ENCODE results near the gene TMF1.

The TMF1 gene

DNA sequence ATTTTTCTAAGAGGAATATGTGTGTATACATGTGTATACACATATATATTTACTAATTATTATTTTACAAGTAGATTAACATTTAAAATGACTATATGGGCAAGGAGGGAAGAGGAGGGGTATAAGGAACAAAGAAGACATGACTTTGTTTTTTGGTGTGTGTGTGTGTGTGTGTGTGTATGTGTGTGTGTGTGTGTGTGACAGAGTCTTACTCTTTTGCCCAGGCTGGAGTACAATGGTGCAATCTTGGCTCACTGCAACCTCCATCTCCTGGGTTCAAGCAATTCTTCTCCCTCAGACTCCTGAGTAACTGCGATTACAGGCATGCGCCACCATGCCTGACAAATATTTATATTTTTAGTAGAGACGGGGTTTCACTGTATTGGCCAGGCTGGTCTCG is 36.0 kb downstream of the TMF1 start:
- H3K4me3 ChIP-seq (replicated peaks; ENCODE audit: low read depth, low read length) = no peak overlapping the region
- no peak for DNase-seq (ENCODE audit: low read depth)
- TF ChIP-seq, protein P1, sequence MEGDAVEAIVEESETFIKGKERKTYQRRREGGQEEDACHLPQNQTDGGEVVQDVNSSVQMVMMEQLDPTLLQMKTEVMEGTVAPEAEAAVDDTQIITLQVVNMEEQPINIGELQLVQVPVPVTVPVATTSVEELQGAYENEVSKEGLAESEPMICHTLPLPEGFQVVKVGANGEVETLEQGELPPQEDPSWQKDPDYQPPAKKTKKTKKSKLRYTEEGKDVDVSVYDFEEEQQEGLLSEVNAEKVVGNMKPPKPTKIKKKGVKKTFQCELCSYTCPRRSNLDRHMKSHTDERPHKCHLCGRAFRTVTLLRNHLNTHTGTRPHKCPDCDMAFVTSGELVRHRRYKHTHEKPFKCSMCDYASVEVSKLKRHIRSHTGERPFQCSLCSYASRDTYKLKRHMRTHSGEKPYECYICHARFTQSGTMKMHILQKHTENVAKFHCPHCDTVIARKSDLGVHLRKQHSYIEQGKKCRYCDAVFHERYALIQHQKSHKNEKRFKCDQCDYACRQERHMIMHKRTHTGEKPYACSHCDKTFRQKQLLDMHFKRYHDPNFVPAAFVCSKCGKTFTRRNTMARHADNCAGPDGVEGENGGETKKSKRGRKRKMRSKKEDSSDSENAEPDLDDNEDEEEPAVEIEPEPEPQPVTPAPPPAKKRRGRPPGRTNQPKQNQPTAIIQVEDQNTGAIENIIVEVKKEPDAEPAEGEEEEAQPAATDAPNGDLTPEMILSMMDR (IDR thresholded peaks at IDR 0.05; ENCODE audit: low read length, missing control alignments) = no peak

DNA sequence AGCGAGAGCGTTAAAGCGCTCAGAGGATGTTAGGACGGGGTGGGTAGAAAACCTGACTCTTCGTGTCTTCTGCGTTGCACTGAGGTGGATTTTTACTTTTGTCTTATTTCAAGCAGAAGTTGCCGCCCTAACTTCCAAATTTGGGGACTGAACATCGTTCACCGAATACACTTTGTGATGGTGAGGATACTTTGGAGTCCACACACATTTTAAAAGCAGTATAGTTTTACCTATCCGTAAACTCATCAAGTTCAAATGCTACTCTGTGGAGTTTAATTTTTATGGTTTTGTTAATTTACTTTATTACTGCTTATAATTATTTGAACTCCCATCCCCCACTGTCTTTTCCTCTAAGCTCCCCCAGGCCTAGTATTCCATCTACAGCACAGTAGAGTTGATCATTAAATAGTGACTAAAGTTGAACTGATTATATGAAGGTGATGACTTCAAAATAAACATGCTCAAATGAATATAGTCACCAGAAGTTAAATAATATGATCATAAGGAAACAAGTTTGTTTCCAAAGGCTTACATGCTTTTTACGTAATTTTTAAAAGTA is 38.0 kb downstream of the TMF1 start:
- H3K4me3 ChIP-seq (replicated peaks; ENCODE audit: low read depth, low read length) = peak overlapping the region; percentile 71
- DNase-seq (ENCODE audit: low read depth) = no peak
- TF ChIP-seq, protein P1 (IDR thresholded peaks at IDR 0.05; ENCODE audit: low read length, missing control alignments) = no peak

- TF ChIP-seq, protein P1 (IDR thresholded peaks at IDR 0.05; ENCODE audit: low read length, missing control alignments) = peak; percentile 42
- H3K4me3 ChIP-seq (replicated peaks; ENCODE audit: low read depth, low read length) = peak within 1 kb of the TSS; percentile 71
- DNase-seq (ENCODE audit: low read depth) = peak; percentile 87
Measured at GRCh38 chr3:69013253-69014021, 38.7 kb downstream of the TMF1 start, which contains the start of gene EOGT. EOGT (minus strand) TSS chr3:69013684; CDS start chr3:69009846, 3,838 bp downstream.

GRCh38 chr3:69012800-69013252 is 39.3 kb downstream of the TMF1 start:
- TF ChIP-seq, protein P1 (IDR thresholded peaks at IDR 0.05; ENCODE audit: low read length, missing control alignments) = no peak
- H3K4me3 ChIP-seq (replicated peaks; ENCODE audit: low read depth, low read length) = peak overlapping the region; percentile 71
- peak; percentile 68 for DNase-seq (ENCODE audit: low read depth)

- peak; percentile 31 for DNase-seq (ENCODE audit: low read depth)
- TF ChIP-seq, protein P1 (IDR thresholded peaks at IDR 0.05; ENCODE audit: low read length, missing control alignments) = no peak
- peak overlapping the region; percentile 71 for H3K4me3 ChIP-seq (replicated peaks; ENCODE audit: low read depth, low read length)
Measured at GRCh38 chr3:69012100-69012799, 39.9 kb downstream of the TMF1 start.

DNA sequence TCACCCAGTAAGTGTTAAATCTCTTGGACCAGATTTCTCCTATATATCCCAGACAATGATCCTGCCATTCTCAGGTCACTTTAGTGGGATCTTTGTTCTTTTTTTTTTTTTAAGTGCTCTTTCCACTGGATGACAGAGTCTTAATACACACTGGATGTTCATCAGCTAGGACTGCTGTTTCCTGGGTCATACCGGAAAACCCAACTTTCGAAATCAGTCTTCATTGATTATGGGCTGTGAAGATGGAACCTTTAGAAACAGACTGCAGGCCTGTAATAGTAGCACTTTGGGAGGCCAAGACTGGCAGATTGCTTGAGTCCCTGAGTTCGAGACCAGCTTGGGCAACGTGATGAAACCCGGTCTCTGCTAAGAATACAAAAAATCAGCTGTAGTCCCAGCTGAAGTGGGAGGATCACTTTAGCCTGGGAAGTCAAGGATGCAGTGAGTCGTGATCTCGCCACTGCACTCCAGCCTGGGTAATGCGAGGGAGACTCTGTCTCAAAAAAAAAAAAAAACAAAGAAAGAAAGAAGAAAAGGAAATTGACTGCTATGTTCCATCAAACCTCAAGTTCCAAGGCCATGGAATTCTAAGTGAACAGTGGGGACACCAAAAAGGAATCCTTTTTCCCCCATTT is 40.9 kb downstream of the TMF1 start:
- peak; percentile 39 for DNase-seq (ENCODE audit: low read depth)
- no peak overlapping the region for H3K4me3 ChIP-seq (replicated peaks; ENCODE audit: low read depth, low read length)
- TF ChIP-seq, protein P1 (IDR thresholded peaks at IDR 0.05; ENCODE audit: low read length, missing control alignments) = no peak

Data from fibroblast of pulmonary artery (primary cell).